Measurements from ENCODE around the gene VDAC2.

Gene VDAC2

GRCh38 chr10:75210282-75211006 is at the start of gene VDAC2:
Gene VDAC2 (plus strand): TSS chr10:75210796. CDS start chr10:75211159, 363 bp downstream.
- peak within 1 kb of the TSS; percentile 99 for H3K27ac ChIP-seq
- peak; percentile 89 for DNase-seq (ENCODE audit: low spot score)
- CTCF ChIA-PET = interaction anchor here (1.2 to 3.2 kb wide), 3 partner anchors 14 to 38 kb away, joined by 6 to 14 read pairs (median 8); no protein-coding TSS in a partner anchor
- TF ChIP-seq CTCF (conservative IDR thresholded peaks at IDR 0.05; ENCODE audit: low read depth) = no peak
- POLR2A ChIA-PET (ENCODE audit: low non-redundant PET) = interaction anchor here (0.6 to 1.8 kb wide), 9 partner anchors 9 to 543 kb away, joined by 3 to 8 read pairs (median 4); no protein-coding TSS in a partner anchor

- CTCF ChIA-PET = interaction anchor here (0.8 to 1.0 kb wide), 2 partner anchors 22 to 64 kb away, joined by 3 read pairs; no protein-coding TSS in a partner anchor
- no peak for DNase-seq (ENCODE audit: low spot score)
- POLR2A ChIA-PET (ENCODE audit: low non-redundant PET) = interaction anchor here (0.6 kb wide), 1 partner anchor 51 kb away, joined by 3 read pairs; no protein-coding TSS in a partner anchor
- TF ChIP-seq CTCF (conservative IDR thresholded peaks at IDR 0.05; ENCODE audit: low read depth) = no peak
- no peak overlapping the region; the same call in 1 of the 2 replicates for H3K27ac ChIP-seq
These were observed 44.6 kb upstream of the VDAC2 start for GRCh38 chr10:75165684-75166622.

GRCh38 chr10:75166623-75166972 is 44.0 kb upstream of the VDAC2 start:
- H3K27ac ChIP-seq = no peak overlapping the region
- CTCF ChIA-PET = interaction anchor here (0.8 to 1.0 kb wide), 2 partner anchors 22 to 64 kb away, joined by 3 read pairs; no protein-coding TSS in a partner anchor
- POLR2A ChIA-PET (ENCODE audit: low non-redundant PET) = no interaction called here
- DNase-seq (ENCODE audit: low spot score) = no peak
- TF ChIP-seq CTCF (conservative IDR thresholded peaks at IDR 0.05; ENCODE audit: low read depth) = no peak

- ChIA-PET POLR2A (ENCODE audit: low non-redundant PET) (no interaction called here), CTCF (interaction anchor here (0.8 kb wide), 1 partner anchor 976 kb away, joined by 3 read pairs; no protein-coding TSS in a partner anchor)
- H3K27ac ChIP-seq = no peak overlapping the region
- no peak for DNase-seq (ENCODE audit: low spot score)
- TF ChIP-seq CTCF (conservative IDR thresholded peaks at IDR 0.05; ENCODE audit: low read depth) = no peak
These were observed 42.3 kb upstream of the VDAC2 start for GRCh38 chr10:75168275-75168674.

- ChIA-PET CTCF (no interaction called here), POLR2A (ENCODE audit: low non-redundant PET) (no interaction called here)
- no peak for DNase-seq (ENCODE audit: low spot score)
- no peak overlapping the region for H3K27ac ChIP-seq
- TF ChIP-seq CTCF (conservative IDR thresholded peaks at IDR 0.05; ENCODE audit: low read depth) = no peak
These were observed 40.4 kb upstream of the VDAC2 start for GRCh38 chr10:75170215-75170614.

GRCh38 chr10:75175046-75175445 is 35.5 kb upstream of the VDAC2 start:
- ChIA-PET CTCF (interaction anchor here (0.6 to 1.4 kb wide), 2 partner anchors 12 to 1148 kb away, joined by 3 to 5 read pairs; no protein-coding TSS in a partner anchor), POLR2A (ENCODE audit: low non-redundant PET) (no interaction called here)
- no peak for DNase-seq (ENCODE audit: low spot score)
- H3K27ac ChIP-seq = no peak overlapping the region
- TF ChIP-seq CTCF (conservative IDR thresholded peaks at IDR 0.05; ENCODE audit: low read depth) = no peak

Measured in RWPE1 (cell line).